Gastroesophageal sphincter (tissue), 3 donors: Measurements from ENCODE around the gene DNAJB6.

Experiments used
- EP300 ChIP-seq: sonication (generic); formaldehyde crosslinking; IDR thresholded peaks from one replicate; pipeline ENCODE4 v1.6.1; 2017; ENCODE audit warnings: antibody characterized with exemption, mild to moderate bottlenecking
- TF ChIP-seq, protein P1 (sequence below), 4 experiments: fragments of 200-600 bp in 2 of 4; fragments of 450-650 bp in 2 of 4; sonication (generic) in 1 of 4; IDR thresholded peaks; one replicate each; pipeline ENCODE4 v1.5.1; 2017 to 2019; ENCODE audit warnings: antibody characterized with exemption in 4 of 4, mild to moderate bottlenecking in 2 of 4, moderate library complexity in 2 of 4

DNA sequence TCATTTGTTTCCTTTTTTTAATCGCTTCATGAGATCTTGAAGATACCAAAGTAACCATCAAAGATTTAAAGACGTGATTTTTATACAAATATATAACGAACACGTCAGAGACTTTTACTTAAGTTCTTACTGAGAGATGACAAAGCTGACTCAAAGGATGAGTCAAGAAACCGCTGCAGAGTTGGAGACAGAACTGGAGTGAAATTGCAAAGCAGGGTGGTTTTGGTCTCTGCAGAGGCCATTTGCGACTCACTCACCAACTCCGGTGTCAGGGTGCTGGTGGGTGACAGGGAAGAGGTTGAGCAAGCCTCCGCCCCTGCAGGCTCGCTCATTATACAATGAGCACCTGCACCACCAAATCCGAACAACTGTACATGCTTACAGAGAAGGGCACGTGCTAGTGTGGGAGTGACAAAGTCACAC is 75.2 kb downstream of the DNAJB6 start:
- TF ChIP-seq EP300 = no peak
- TF ChIP-seq, protein P1, sequence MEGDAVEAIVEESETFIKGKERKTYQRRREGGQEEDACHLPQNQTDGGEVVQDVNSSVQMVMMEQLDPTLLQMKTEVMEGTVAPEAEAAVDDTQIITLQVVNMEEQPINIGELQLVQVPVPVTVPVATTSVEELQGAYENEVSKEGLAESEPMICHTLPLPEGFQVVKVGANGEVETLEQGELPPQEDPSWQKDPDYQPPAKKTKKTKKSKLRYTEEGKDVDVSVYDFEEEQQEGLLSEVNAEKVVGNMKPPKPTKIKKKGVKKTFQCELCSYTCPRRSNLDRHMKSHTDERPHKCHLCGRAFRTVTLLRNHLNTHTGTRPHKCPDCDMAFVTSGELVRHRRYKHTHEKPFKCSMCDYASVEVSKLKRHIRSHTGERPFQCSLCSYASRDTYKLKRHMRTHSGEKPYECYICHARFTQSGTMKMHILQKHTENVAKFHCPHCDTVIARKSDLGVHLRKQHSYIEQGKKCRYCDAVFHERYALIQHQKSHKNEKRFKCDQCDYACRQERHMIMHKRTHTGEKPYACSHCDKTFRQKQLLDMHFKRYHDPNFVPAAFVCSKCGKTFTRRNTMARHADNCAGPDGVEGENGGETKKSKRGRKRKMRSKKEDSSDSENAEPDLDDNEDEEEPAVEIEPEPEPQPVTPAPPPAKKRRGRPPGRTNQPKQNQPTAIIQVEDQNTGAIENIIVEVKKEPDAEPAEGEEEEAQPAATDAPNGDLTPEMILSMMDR (IDR thresholded peaks at IDR 0.05) = no peak
